Fibroblast of mammary gland (primary cell): ENCODE measurements around the gene ATP2B3.

Experiments
- DNase-seq: peaks from one replicate; pipeline ENCODE4 v3.0.0-alpha.2; 2010; ENCODE audit warnings: low read depth
- H3K4me3 ChIP-seq: 2 replicates; pipeline ENCODE4 v1.5.1; 2011; ENCODE audit warnings: low read depth, mild to moderate bottlenecking, low read length, moderate library complexity; ENCODE audit not compliant: control insufficient read depth
- TF ChIP-seq, protein P1 (sequence below): conservative IDR thresholded peaks from 2 replicates; pipeline ENCODE4 v1.5.1; 2011; ENCODE audit warnings: low read depth, low read length, inconsistent platforms; ENCODE audit not compliant: control insufficient read depth, insufficient read depth

ATP2B3 gene

GRCh38 chrX:153608376-153608775, 90.9 kb downstream of the ATP2B3 start:
- DNase-seq = no peak
- TF ChIP-seq, protein P1, sequence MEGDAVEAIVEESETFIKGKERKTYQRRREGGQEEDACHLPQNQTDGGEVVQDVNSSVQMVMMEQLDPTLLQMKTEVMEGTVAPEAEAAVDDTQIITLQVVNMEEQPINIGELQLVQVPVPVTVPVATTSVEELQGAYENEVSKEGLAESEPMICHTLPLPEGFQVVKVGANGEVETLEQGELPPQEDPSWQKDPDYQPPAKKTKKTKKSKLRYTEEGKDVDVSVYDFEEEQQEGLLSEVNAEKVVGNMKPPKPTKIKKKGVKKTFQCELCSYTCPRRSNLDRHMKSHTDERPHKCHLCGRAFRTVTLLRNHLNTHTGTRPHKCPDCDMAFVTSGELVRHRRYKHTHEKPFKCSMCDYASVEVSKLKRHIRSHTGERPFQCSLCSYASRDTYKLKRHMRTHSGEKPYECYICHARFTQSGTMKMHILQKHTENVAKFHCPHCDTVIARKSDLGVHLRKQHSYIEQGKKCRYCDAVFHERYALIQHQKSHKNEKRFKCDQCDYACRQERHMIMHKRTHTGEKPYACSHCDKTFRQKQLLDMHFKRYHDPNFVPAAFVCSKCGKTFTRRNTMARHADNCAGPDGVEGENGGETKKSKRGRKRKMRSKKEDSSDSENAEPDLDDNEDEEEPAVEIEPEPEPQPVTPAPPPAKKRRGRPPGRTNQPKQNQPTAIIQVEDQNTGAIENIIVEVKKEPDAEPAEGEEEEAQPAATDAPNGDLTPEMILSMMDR = no peak
- H3K4me3 ChIP-seq = no peak overlapping the region

DNA sequence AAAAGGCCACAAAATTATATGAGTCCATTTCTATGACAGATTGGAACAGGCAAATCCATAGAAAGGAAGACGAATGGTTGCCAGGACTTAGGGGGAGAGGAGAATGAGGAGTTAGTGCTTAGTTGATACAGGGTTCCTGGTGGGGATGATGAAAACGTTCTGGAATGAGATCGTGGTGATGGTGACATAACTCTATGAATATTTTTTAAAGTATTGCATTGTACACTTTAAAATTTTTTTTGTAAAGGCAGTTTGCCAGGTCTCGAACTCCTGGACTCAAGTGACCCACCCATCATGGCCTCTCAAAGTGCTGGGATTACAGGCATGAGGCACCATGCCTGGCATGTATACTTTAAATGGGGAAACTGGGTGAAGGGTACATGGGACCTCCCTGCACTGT, 91.4 kb downstream of the ATP2B3 start:
- TF ChIP-seq, protein P1 = no peak
- H3K4me3 ChIP-seq = no peak overlapping the region
- DNase-seq = peak; percentile 9

DNA sequence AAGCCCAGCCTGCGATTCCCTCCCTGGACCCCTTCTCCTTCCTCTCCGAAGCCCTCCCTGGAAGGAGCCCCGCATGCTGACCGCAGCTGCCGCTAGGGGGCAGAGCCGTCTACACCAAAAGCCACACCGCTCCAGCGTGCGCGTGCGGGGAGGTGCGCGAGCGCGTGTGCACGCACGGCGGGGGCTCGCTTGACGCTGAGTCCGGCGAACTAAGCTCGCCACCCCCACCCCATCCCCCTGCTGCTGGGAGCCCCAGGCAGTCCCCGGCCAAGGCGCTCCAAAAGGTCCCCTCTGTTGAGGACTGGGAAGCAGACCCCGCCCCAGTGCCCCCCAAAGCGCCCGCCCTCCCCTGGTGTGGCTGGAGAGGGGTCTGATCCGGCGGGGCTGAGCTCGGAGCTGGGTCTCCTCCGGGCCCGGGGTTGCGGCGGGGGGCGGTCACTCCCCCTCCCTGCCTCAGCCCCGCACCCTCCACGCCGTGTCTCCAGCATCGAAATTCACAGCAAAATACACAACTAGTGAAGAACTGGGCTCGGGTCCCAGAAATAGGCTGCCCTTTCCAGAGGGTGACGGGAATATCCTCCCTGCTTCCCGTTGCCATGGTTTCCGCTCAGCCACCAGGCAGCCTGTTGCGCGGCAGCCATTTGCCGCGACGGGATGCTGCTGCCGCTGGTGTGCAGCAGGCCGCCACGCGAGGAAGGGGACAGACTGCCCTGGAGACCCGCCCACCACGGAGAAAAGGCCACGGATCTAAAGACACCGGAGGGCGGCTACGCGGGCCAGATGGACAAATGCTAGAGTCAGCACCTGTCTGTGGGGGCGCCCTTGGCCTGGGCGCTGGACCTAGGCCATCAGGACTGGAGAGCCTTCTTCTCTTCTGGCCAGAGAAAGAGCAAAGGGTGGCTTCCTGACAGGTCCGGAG, 92.7 kb downstream of the ATP2B3 start:
- peak; percentile 59 for DNase-seq
- H3K4me3 ChIP-seq = peak overlapping the region; percentile 15
- TF ChIP-seq, protein P1 = peak; percentile 55

DNA sequence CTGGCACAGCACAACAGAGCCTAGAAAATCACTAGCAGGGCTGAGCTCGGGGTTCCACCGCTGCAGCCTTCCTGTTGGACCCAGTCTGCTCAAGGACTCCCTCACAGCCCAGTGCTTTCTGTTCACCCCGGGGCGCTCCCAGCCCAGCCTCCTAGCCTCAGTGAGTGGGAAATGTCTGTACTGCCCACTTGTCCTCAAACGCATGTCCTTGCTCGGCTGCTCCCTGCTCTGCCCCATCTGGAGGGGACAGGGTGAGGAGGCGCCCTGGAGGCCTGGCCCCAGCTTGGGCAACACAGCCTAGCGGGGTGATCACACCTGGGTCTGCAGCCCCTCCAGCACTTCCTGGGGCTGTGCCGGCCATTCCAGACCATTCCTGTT, 93.4 kb downstream of the ATP2B3 start:
- TF ChIP-seq, protein P1 = no peak
- no peak overlapping the region for H3K4me3 ChIP-seq

DNA sequence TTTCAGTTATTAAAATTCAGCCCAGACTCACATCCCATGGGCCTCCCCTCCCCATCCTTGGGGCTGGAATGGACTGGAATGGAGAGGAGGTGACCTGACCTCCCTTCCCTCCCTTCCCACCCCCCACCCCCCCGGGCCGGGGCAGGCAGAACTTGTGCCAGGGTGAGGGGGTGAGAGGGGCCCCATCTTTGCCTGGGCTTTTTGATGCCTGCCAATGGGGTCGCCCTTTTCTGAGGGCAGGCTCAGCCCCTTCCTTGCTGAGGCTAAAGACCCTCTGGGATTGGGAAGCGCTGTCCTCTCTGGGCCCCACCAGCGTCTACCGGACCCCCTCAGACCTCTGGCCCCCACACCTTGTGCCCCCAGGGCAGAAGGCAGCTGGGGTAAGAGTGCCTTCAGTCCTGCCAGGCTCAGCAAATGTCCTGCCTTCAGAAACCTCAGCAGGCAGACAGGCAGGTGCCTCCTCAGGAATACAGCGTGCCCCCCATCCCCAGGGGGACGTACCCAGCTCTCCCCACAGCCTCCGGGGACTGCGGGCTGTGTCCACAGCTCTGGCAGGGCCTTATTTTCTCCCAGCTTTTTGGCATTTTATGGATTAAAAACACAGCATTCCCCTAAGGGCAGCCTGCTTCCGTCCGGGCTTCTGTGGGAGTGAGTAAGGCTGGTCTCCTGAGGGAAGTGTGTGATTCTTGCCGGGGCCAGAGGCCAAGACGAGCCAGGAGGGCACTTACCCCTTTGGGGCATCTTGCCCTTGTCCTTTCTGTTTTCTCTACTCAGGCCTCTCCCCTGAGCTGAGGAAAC, 94.1 kb downstream of the ATP2B3 start:
- DNase-seq = no peak
- TF ChIP-seq, protein P1 = no peak
- no peak overlapping the region for H3K4me3 ChIP-seq

More for the DNA sequence above, 93.4 kb downstream of the ATP2B3 start:
- DNase-seq = no peak

- DNase-seq = no peak
- TF ChIP-seq, protein P1 = no peak
- no peak overlapping the region for H3K4me3 ChIP-seq
These were observed 95.0 kb downstream of the ATP2B3 start for GRCh38 chrX:153612413-153612812.
